ENCODE measurements around the gene FAF1. TPM values are rescaled to one million over a fixed set of nuclear protein-coding genes. Genes with fewer than 3 reads are reported as not detected.

Gene FAF1
- total and polyA plus RNA-seq, 4 donors = 52.9 to 66.9 (median 61.6) TPM

GRCh38 chr1:50973875-50974617, 14.0 kb upstream of the FAF1 start:
- Histone ChIP-seq H3K27me3 (ENCODE audit: control insufficient read depth, insufficient read depth, low read length) (peaks cover 61% of the 10 kb centered on the region), H3K36me3 (ENCODE audit: control insufficient read depth, insufficient read depth, low read length) (no peaks in the 10 kb centered on the region), H3K4me1 (ENCODE audit: control insufficient read depth, insufficient read depth, low read length) (peaks cover 25% of the 10 kb centered on the region), H3K27ac (ENCODE audit: low read depth, low read length) (no peak overlapping the region), H3K9me3 (ENCODE audit: control insufficient read depth, insufficient read depth, low read length) (no peaks in the 10 kb centered on the region), H3K4me3 (ENCODE audit: low read depth, low read length) (no peak overlapping the region)
- DNase-seq (ENCODE audit: low read depth in 4 of 6, low spot score in 6 of 6) = no peak
- 65% methylated on average over 9 of the region's 13 CpGs for WGBS (ENCODE audit: insufficient coverage)

DNA sequence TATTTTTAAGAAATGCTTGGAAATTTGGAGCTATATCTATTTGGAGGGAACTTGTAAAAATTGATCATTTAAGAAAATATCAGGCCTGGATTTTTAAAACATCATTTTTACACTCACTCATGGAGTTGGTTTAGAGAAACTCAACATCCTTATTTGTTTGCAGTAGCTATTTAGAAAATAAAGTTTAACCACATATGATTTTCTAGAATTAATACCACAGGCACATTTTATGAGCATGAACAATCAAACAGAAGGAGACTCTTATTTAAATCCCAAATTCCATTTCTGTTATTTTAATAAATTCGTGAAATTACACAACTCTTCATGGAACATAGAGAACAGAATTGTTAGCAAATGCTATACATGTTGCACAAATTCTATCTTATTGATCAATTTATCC, 13.2 kb upstream of the FAF1 start:
- Histone ChIP-seq H3K4me3 (ENCODE audit: low read depth, low read length) (no peak overlapping the region), H3K36me3 (ENCODE audit: control insufficient read depth, insufficient read depth, low read length) (no peaks in the 10 kb centered on the region), H3K27me3 (ENCODE audit: control insufficient read depth, insufficient read depth, low read length) (peaks cover 55% of the 10 kb centered on the region), H3K27ac (ENCODE audit: low read depth, low read length) (no peak overlapping the region), H3K4me1 (ENCODE audit: control insufficient read depth, insufficient read depth, low read length) (peaks cover 27% of the 10 kb centered on the region), H3K9me3 (ENCODE audit: control insufficient read depth, insufficient read depth, low read length) (no peaks in the 10 kb centered on the region)
- DNase-seq (ENCODE audit: low read depth in 4 of 6, low spot score in 6 of 6) = no peak
- no CpG with 5 or more reads among the region's 1 CpG for WGBS (ENCODE audit: insufficient coverage)

- peaks cover 51% of the 10 kb centered on the region for H3K27me3 ChIP-seq (ENCODE audit: control insufficient read depth, insufficient read depth, low read length)
- DNase-seq (ENCODE audit: low read depth in 4 of 6, low spot score in 6 of 6) = no peak
- no CpG with 5 or more reads among the region's 1 CpG for WGBS (ENCODE audit: insufficient coverage)
- peaks cover 27% of the 10 kb centered on the region for H3K4me1 ChIP-seq (ENCODE audit: control insufficient read depth, insufficient read depth, low read length)
- no peak overlapping the region for H3K27ac ChIP-seq (ENCODE audit: low read depth, low read length)
- H3K4me3 ChIP-seq (ENCODE audit: low read depth, low read length) = no peak overlapping the region
- H3K36me3 ChIP-seq (ENCODE audit: control insufficient read depth, insufficient read depth, low read length) = no peaks in the 10 kb centered on the region
- no peaks in the 10 kb centered on the region for H3K9me3 ChIP-seq (ENCODE audit: control insufficient read depth, insufficient read depth, low read length)
These were observed 12.7 kb upstream of the FAF1 start for GRCh38 chr1:50972766-50973165.

- Histone ChIP-seq H3K27ac (ENCODE audit: low read depth, low read length) (no peak overlapping the region), H3K9me3 (ENCODE audit: control insufficient read depth, insufficient read depth, low read length) (no peaks in the 10 kb centered on the region), H3K4me3 (ENCODE audit: low read depth, low read length) (no peak overlapping the region), H3K36me3 (ENCODE audit: control insufficient read depth, insufficient read depth, low read length) (no peaks in the 10 kb centered on the region), H3K4me1 (ENCODE audit: control insufficient read depth, insufficient read depth, low read length) (peaks cover 19% of the 10 kb centered on the region), H3K27me3 (ENCODE audit: control insufficient read depth, insufficient read depth, low read length) (peaks cover 42% of the 10 kb centered on the region)
- DNase-seq (ENCODE audit: low read depth in 4 of 6, low spot score in 6 of 6) = peak in 1 of 6 donors; percentile 5
- no CpG with 5 or more reads among the region's 6 CpGs for WGBS (ENCODE audit: insufficient coverage)
These were observed 11.8 kb upstream of the FAF1 start for GRCh38 chr1:50971748-50972305.

- peak in 1 of 6 donors; percentile 6 for DNase-seq (ENCODE audit: low read depth in 4 of 6, low spot score in 6 of 6)
- Histone ChIP-seq H3K4me3 (ENCODE audit: low read depth, low read length) (peak overlapping the region; percentile 86), H3K27ac (ENCODE audit: low read depth, low read length) (no peak overlapping the region), H3K4me1 (ENCODE audit: control insufficient read depth, insufficient read depth, low read length) (peaks cover 15% of the 10 kb centered on the region), H3K9me3 (ENCODE audit: control insufficient read depth, insufficient read depth, low read length) (no peaks in the 10 kb centered on the region), H3K27me3 (ENCODE audit: control insufficient read depth, insufficient read depth, low read length) (peaks cover 34% of the 10 kb centered on the region), H3K36me3 (ENCODE audit: control insufficient read depth, insufficient read depth, low read length) (no peaks in the 10 kb centered on the region)
- no CpG with 5 or more reads among the region's 7 CpGs for WGBS (ENCODE audit: insufficient coverage)
These were observed 11.0 kb upstream of the FAF1 start for GRCh38 chr1:50970931-50971582.

- no CpG with 5 or more reads among the region's 6 CpGs for WGBS (ENCODE audit: insufficient coverage)
- H3K4me1 ChIP-seq (ENCODE audit: control insufficient read depth, insufficient read depth, low read length) = peaks cover 15% of the 10 kb centered on the region
- H3K4me3 ChIP-seq (ENCODE audit: low read depth, low read length) = peak overlapping the region; percentile 86
- no peaks in the 10 kb centered on the region for H3K36me3 ChIP-seq (ENCODE audit: control insufficient read depth, insufficient read depth, low read length)
- H3K27ac ChIP-seq (ENCODE audit: low read depth, low read length) = peak overlapping the region; percentile 98
- H3K9me3 ChIP-seq (ENCODE audit: control insufficient read depth, insufficient read depth, low read length) = no peaks in the 10 kb centered on the region
- DNase-seq (ENCODE audit: low read depth in 4 of 6, low spot score in 6 of 6) = no peak
- H3K27me3 ChIP-seq (ENCODE audit: control insufficient read depth, insufficient read depth, low read length) = peaks cover 33% of the 10 kb centered on the region
These were observed 10.4 kb upstream of the FAF1 start for GRCh38 chr1:50970509-50970887.

DNA sequence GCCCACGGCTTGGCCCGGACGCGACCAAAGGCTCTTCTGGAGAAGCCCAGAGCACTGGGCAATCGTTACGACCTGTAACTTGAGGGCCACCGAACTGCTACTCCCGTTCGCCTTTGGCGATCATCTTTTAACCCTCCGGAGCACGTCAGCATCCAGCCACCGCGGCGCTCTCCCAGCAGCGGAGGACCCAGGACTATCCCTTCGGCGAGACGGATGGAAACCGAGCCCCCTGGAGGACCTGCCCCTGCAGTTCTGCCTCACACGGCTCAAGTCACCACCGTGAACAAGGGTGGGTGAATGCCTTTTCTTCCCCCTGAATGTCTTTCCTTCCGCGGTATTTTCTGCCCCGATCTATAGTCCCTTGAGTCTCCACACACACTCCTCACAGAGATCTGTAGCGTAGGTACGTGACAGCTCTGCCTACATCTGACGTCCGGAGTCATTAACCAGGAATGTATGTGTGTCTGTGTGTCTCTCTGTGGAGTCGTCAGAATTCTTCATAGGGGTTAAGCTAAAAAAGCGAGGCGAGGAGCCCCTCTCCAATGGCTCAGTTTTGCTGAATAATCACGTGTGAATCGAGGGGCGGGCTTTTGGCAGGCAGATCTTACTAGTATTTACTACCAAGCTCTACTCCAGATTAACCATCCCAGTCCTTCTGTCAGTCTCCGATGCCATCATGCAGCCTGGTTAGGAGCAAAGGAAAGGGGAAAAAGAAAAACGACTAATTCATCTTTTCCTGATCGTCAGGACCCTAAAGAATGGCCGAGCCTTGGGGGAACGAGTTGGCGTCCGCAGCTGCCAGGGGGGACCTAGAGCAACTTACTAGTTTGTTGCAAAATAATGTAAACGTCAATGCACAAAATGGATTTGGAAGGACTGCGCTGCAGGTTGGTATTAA, 9.8 kb upstream of the FAF1 start, which contains the start of gene CDKN2C:
TSS of gene CDKN2C (plus strand) at position 635 of the 898 bp plus-strand sequence. CDS start at position 759, 124 bp downstream.
- H3K9me3 ChIP-seq (ENCODE audit: control insufficient read depth, insufficient read depth, low read length) = no peaks in the 10 kb centered on the region
- peak within 1 kb of the TSS; percentile 98 for H3K27ac ChIP-seq (ENCODE audit: low read depth, low read length)
- peak in 3 of 6 donors; percentile 60 to 92 (median 79) for DNase-seq (ENCODE audit: low read depth in 4 of 6, low spot score in 6 of 6)
- H3K27me3 ChIP-seq (ENCODE audit: control insufficient read depth, insufficient read depth, low read length) = peaks cover 31% of the 10 kb centered on the region
- no peaks in the 10 kb centered on the region for H3K36me3 ChIP-seq (ENCODE audit: control insufficient read depth, insufficient read depth, low read length)
- H3K4me3 ChIP-seq (ENCODE audit: low read depth, low read length) = peak within 1 kb of the TSS; percentile 86
- under 1% methylated on average over 32 of the region's 44 CpGs for WGBS (ENCODE audit: insufficient coverage)
- H3K4me1 ChIP-seq (ENCODE audit: control insufficient read depth, insufficient read depth, low read length) = peaks cover 15% of the 10 kb centered on the region

DNA sequence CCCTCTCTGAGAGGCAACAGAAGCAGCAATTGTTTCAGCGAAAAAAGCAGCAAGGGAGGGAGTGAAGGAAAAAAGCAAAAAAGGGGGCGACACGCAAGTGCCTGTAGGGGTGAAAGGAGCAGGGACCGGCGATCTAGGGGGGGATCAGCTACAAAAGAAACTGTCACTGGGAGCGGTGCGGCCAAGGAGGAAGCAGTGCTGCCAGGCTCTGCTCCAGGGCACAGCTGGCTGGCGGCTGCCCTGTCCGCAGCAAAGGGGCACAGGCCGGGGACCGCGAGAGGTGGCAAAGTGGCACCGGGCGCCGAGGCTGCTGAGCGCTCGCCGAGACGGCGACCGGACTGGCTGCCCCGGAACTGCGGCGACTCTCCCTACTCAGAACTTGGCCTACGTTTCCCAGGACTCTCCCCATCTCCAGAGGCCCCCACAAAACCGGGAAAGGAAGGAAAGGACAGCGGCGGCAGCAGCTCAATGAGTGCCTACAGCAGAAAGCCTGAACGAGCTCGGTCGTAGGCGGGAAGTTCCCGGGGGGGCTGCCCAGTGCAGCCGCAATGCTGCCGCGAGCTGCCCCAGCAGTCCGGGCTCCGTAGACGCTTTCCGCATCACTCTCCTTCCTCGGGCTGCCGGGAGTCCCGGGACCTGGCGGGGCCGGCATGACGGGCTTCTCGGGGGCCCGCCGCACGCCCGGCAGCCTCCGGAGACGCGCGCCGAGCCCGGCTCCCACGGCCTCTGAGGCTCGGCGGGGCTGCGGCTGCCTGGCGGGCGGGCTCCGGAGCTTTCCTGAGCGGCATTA, 8.9 kb upstream of the FAF1 start:
- peaks cover 15% of the 10 kb centered on the region for H3K4me1 ChIP-seq (ENCODE audit: control insufficient read depth, insufficient read depth, low read length)
- H3K27me3 ChIP-seq (ENCODE audit: control insufficient read depth, insufficient read depth, low read length) = peaks cover 28% of the 10 kb centered on the region
- DNase-seq (ENCODE audit: low read depth in 4 of 6, low spot score in 6 of 6) = peak in 2 of 6 donors; percentile 16 to 59
- no peaks in the 10 kb centered on the region for H3K36me3 ChIP-seq (ENCODE audit: control insufficient read depth, insufficient read depth, low read length)
- H3K4me3 ChIP-seq (ENCODE audit: low read depth, low read length) = peak overlapping the region; percentile 86
- peak overlapping the region; percentile 98 for H3K27ac ChIP-seq (ENCODE audit: low read depth, low read length)
- WGBS (ENCODE audit: insufficient coverage) = 0% methylated on average over 65 of the region's 65 CpGs
- no peaks in the 10 kb centered on the region for H3K9me3 ChIP-seq (ENCODE audit: control insufficient read depth, insufficient read depth, low read length)

All from spinal cord (tissue), 10 donors.